GM18508 (cell line): ENCODE measurements around the gene RBP5.

ENCODE experiments used
- ATAC-seq: cut with Tn5 transposase; IDR thresholded peaks from one replicate; pipeline ENCODE4 v1.9.1; 2021; ENCODE audit warnings: moderate number of reproducible peaks; ENCODE audit not compliant: insufficient read depth, unreplicated experiment

Gene RBP5

DNA sequence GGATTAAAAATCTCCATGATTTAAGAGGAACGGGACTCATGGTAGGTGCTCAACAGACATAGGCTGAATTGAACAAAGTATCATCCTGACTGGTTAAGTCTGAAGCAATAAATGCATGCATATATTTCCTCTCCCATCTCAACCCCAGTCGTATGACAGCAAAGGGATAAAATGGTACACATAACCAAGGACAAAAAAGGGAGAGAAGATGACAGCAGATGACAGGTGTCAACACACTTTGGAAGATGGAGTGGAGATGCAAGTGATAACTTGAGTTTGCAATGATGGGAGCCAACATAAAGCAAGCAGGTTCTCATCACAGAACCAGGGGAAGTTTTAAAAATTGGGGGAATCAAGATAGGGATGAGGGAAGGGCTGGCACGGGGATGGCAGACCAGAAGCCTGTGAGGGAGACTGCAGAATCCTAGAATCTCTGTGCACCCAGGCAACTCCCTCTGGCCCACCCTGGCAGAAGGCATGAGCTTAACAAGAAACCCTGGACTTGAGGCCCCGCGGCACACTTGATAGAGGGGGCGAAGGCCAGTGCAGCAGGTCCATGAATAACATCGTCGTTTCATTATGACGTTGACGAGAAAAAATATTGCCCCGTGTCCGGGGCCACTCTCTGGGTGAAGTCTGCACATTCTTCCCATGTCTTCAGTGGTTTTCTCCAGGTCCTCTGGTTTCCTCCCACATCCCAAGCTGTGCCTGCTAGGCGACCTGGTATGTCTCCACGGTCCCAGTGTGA is 24.7 kb downstream of the RBP5 start:
- no peak for ATAC-seq

DNA sequence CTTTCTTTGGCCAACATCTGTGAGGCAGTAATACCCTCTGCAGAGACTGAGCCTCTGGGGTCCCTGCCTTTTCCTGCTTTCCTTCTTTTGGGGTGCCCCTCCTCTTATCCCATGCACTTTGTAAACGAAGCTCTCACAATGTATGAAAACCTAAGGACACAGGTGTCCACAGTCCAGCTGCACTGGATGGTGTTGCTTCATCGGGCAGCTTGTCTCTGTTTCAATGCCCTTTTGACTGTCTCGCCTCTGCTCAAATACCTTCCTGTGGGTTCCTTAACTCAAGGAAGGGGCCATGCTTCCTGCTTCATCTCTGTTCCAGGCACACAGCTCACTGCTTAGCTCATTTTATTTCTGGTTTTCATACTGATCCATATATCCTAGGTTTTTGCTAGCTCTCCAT is 26.1 kb downstream of the RBP5 start:
- ATAC-seq: no peak

DNA sequence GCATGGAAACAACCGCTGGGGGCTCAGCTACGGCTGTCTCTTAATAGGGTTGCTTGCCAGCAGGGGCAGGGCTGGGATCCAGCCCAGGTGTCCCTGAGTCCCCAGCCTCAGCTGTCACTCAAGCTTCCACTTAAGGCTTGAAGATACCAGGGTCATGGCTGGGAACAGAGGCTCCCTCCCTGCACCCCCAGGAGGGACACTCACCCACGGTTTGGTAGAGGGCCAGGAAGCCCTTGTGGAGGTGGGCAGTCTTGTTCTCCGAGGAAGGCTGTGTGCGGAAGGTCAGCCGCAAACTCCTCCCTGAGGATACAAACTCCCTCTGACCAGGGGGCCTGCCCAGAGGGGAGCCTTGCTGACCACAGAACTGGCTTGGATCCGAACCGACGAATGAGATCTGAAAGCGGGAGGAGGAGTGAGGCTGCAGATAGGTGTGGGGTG is 27.0 kb downstream of the RBP5 start:
- no peak for ATAC-seq

DNA sequence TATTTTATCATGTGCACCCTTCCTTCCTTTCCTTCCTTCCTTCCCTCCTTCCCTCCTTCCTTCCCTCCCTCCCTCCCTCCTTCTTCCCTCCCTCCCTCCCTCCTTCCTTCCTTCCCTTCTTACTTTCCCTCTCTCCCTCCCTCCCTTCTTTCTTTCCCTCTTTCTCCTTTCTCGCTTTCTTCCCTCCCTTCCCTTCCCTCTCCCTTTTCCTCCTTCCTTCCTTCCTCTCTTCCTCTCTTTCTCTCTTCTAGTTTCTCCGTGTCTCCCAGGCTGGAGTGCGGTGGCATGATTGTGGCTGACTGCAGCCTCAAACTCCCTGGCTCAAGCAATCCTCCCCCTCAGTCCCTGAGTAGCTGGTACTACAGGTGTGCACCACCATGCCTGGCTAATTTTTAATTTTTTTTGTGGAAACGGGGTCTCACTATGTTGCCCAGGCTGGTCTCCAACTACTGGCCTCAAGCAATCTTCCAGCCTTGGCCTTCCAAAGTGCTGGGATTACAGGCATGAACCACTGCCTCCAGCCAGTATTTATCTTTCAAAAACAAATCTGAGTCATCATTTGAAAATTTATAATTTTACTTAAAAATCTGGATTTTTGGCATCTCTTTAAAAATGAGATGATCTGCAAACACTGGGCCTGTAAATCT is 27.5 kb downstream of the RBP5 start:
- no peak for ATAC-seq

DNA sequence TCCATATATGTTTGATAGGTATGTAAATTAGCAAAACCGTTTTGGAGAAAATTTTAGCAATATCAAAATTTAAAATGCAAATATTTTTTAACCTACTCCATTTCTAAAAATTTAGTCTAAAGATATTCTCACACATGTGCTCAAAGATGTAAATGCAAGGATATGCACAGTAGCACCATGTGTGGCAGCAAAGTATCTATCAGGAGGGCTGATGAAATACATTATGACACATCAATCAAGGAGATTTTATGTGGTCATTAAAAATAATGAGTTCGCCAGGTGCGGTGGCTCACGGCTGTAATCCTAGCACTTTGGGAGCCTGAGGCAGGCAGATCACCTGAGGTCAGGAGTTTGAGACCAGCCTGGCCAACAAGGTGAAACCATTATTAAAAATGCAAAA is 28.4 kb downstream of the RBP5 start:
- ATAC-seq: no peak

DNA sequence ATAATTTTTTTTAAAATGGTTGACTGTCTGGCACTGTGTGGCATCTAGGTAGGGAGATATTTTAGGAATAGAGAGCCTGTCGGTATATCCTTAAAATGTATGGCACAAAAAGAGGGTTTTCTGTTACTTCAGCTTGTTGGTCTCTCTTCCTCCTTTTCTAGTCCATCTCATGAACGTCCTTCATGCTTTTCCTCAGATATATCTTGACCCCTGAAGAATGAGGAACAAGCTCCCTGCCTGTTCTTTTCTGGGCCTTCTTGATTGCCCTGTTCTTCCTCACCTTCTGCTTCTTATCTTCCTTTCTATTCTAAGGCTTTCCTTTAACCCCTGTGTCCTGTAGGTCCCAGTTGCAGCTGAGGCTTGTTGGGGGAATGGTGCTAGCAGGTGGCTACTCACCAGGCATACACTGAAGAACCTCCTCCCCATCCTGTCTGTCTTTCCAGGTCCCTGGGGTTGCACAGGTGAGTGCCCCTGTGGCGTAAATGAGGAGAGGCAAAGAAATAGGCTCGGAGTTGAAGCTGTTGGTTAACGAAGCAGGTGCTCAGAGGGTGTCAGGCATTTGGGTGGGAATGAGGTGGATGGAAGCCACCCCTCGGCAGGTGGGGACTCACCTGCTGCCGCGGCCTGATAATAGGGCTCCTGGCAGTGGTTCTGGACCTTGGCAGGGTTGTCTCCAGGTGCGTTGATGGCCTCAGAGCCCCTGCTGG is 29.2 kb downstream of the RBP5 start:
- ATAC-seq: no peak

DNA sequence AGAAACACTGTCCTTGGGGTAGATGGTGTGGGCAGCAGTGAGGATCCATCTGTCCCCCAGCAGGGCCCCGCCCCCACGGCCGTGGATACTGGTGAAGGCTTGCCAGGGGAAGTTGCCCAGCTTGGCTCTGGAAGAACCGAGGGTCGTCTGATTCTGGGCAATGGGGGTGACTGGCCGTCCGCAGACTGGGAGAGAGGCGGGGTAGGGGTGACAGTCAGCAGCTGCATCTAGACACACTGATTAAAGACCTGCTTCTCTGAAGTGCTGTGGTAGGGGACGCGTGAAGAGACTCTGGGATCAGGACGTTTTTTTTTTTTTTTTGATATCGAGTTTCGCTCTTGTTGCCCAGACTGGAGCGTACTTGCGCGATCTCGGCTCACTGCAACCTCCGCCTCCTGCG is 31.7 kb downstream of the RBP5 start:
- no peak for ATAC-seq

DNA sequence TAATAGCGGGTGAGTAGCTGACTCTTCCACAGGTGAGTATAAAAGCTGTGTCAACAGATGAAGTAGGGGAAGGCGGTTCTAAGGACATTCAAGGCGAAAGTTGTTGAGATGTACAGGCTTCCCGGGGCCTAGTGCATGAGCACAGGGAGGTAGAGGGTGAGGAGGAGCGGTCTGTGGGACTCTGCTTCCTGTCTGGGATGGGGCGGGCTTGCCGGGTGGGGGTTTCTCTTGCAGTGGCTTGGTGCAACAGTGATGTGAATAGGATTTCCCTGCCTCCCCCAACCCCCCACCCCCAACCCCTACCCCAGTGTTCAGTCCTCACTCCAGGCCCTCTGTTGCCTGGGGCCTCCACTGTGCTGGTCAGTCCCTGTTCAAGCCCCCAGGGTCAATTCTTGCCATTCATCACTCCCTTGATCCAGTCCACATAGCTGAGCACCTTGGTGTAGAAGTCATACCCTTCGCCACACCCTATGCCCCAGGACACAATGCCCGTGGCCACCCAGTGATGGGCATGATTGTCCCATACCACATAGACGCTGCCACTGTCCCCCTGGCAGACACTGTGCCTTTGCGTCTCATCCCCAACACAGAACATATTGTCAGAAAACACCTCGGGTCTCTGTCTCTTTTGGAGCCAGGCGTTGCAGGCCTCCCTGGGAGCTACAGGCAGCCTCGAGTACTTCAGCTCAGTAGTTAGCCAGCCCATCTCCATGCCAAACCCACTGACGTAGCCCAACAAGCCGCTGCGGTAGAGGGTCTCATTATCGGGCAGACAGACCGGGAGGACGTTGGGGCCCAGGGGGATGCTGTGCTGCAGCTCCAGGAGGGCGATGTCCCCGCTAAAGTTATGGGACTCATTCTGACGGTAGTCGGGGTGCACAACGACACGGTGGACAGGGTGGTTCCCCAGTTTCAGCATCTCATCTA is 32.4 kb downstream of the RBP5 start:
- no peak for ATAC-seq

DNA sequence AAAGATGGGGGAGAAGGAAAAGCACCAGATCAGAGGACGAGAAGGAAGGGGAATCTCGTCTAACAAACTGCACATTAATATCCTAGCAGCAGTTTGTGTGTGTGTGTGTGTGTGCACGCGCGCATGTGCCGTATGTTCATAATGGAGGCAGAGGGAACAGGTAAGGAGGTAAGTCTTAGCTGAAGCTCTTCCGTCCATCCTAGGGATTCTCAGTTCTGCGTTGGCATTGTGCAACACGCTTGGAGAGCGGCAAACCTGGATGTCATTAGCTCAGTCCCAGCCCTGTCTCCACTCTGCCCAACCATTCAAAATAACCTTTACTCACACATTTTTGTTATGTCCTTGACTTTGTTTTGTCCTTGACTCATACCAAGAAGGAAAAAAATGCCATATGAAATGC is 34.8 kb downstream of the RBP5 start:
- ATAC-seq: no peak

DNA sequence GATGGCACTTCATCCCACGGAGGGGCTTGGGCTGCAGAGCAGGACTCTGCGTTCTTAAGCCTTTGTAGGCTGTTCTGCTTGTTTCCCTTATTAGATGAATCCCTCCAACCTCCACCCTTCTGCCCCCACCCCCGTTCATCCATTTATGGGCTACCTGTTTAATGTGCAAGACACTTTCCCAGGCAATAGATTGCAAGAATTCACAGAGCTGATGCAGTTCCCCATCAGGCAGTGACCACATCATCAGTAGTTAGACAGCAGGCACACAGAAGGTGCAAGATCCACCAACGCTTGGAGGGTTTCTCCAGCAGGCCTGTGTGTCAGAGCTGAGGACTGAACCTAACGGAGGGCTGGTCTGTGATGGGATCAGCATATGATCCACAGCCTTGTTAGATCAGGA is 35.2 kb downstream of the RBP5 start:
- no peak for ATAC-seq

DNA sequence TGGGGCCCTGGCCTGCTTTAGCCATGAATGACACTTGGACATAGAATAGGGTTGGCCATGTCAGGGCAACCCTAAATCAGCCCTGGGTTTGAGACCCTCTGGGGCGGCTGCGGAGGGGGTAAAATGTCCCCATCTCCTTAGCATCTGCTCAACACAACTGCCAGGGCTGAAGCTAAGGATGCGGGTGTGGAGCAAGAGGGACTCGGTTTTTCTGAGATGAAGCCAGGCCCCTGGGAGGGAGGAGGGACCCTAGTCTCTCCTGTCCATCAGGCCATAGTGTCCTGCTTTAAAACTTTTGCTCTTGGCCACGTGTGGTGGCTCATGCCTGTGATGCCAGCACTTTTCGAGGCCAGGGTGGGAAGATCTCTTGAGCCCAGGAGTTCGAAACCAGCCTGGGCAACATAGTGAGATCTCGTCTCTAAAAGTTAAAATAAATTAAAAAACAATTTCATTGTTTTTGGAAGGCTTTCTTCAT is 35.7 kb downstream of the RBP5 start:
- ATAC-seq: no peak

DNA sequence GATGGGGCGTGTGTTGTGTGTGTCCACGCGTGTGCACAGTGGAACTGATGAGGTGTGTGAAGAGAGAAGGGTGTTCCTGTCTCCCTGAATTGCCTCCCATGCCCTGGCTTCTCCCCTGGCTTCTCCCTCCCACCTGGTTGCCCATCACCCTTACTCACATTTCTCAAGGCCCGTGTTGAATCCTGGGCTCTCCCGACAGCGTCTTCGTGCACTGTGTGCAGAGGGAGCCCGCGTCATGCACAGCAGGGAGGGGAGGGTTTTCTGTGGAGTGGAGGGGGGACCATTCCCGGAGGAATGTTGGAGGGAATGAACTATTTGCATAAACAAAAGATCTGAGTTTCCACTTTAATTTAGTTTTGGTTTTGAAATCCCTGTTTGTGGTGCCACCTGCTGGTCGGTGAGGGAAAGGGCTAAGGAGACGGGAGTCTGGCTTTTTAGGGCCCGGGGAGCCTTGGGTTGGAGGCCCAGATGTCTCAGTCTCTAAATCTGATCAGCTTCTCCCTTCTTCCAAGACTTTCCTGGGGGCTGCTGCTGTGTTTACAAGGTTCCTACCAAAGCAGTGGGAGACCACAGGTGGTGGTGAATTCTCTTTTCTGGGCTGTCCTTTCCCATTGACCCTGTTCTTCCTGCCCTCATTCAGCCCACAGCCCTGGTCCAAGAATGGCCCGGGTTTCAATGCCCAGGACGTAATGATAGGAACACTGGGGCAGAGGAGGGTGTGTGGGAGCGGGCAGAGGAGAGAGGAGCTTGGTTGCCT is 36.3 kb downstream of the RBP5 start, which contains the start of gene C1R:
Gene C1R, minus strand, starts transcription at position 217 of the 757 bp plus-strand sequence. Its CDS starts 57 bp downstream, at position 160.
- no peak for ATAC-seq

DNA sequence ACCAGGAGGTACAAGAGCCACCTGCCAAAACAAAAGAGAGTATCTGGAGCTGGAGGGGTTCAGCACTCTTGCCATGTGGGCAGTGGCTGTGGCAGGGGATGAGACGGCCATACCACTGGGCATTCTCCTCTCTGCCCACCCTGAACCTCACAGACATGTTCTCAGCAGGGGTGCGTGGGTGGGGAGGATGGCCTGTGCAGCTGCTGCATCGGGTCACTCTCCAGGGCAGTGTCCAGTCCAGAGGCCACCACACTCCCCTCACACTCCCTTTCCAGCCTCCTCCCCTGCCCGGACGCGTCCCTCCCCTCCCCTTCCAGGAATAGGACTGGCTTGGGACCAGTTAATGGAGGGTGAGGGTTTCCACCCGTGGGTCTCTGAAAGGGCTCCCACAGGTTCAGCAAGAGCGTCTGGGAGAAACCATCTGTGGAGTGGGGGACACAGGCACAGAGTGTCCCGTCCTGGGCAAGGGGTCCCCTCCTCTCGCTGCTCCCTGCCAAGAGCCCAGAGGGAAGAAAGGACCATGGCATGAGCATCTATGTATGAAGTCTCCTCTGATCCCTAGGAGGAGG is 36.9 kb downstream of the RBP5 start:
- no peak for ATAC-seq

DNA sequence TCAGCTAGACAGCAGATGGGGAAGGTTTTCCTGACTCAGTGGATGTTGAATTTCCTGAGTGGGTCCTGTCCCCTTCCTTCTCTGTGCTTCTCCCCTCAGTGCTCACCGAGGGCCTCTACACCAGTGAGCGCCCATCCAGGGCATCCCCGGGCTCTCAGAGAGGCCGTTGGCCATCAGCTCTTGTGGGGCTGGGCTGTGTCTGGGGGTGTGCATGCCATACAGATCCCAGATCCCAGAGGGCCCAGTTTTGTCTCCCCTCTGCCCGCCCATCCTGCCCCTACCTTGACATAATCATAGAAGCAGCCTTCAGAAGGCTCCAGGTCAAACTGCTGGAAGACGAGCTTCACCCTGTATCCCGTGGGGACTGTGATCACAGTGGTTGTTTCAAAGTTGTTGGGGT is 37.5 kb downstream of the RBP5 start:
- no peak for ATAC-seq

DNA sequence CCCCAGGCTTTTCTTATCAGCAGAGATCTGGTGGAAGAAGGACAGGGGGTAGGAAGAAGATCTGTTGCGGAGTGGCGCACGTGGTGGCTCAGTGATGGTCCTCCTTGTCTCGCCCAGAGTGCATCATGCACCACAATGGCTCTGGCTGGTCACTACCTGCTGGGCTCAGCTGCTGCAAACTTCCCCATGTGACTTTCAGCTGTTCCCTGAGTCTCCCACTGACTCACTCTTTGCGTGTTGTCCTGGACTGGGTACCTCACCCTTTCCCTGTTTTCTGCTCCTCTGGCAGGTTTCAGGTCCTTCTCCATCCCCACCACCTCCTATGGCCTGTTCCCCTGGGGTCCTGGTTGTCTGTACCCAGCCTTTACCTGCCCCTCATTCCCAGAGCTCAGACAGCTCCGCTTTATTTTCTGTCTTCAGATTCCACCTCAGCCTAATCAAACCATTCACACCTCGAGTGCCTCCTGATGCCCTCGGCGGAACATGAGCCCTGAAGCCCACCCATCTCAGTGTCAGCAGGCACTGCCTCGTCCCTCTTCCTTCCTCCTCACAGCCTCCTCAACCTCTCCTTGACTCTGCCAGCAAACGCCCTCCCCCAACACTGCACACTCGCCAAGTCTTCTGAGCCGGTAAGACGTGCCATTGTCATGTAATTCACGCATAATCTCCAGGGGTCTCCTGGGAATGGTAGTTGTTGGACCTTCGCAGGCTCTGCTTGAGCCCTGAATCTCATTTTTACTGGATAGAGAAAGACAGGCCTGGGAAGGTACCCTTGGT is 38.3 kb downstream of the RBP5 start:
- ATAC-seq: no peak

DNA sequence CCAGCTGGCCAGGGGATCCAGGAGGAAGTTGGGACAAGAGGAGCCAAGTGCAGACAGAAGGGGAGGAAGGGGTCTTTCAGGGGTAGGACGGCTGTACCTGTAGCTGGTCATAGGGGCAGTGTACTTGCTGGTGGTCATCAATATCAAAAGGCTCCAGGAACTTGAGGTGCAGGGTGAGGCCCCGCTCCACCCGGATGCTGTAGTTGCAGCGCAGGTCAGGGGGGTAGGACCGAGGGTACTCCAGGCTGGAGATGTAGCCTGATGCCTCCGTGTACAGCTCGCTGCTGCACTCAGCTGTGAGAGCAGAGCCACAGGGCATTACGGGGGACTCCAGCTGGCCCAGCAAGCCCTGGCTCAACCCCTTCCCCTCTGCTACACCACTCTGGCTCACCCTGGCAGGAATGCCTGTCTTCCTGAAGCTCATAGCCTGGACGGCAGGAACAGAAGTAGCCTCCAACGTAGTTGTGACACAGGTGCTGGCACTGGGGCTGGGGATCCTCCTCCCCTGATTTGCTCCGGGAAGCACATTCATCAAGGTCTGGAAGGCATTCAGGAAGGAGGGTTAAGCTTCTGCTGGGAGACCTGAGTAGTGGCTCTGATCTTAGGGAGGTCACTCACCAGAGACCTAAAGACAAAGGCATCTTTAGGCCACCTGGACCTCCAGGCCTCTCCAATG is 39.4 kb downstream of the RBP5 start:
- no peak for ATAC-seq

DNA sequence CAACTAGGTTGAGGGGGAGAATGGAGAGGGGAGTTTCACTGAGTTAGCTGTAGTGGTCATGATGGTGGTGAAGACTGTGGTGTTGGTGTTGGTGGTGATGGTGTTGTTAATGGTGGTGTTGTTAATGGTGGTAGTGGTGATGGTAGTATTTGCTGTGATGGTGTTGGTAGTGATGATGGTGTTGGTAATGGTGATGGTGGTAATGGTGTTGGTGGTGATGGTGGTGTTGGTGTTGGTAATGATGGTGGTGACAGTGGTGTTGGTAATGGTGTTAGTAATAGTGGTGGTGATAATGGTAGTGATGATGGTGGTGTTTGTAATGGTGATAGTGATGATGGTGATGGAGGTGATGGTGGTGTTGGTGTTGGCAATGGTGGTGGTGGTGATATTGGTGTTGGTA is 45.6 kb downstream of the RBP5 start:
- no peak for ATAC-seq

DNA sequence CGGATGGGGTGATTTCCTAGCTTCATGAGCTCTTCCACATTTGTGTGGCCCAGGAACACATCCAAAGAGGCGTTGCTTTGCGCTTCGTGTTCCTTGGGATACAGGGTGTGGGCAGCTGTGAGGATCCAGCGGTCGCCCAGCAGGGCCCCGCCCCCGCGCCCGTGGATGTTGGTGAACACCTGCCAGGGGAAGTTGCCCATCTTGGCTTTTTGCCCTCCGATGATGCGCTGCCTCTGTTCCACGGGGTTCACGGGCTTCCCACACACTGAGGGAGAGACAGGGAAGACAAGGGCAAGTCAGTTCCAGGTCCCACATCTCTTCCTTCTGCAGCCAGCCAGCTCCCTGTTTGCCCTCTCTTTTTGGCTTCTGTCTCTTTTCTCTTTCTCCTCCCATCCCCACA is 47.7 kb downstream of the RBP5 start:
- ATAC-seq: no peak
